GM19193 (cell line): Measurements from ENCODE around the gene PTPN6.

Experiments used
- POLR2A ChIP-seq: IDR thresholded peaks from 4 replicates; pipeline ENCODE4 v1.6.1; 2011; ENCODE audit not compliant: insufficient read depth, insufficient read length; ENCODE audit errors: extremely low read depth

Gene PTPN6

GRCh38 chr12:6963791-6964413 is 12.7 kb downstream of the PTPN6 start:
- TF ChIP-seq POLR2A, result no peak

DNA sequence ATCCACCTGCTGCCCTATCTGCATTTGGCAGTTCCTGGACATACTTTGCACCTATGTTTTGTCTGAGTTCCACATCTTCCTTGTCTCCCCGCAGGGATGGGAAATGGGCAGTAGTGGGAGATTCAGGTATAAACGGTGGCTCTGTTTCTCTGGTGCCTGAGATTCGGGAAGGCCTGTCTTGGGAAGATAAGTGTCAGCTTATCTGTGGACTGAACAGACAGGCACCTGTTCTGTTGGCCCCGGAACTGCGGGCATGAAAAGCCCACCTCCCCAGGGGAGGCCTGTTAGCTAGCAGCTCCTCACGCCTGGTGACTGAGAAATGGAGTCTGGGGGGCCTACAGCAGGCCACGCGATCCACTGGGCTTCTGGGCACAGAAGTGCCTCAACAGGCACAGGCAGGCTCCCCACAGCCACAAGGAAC is 13.5 kb downstream of the PTPN6 start:
- TF ChIP-seq POLR2A, result no peak

- peak; percentile 36 for TF ChIP-seq POLR2A
Observed at GRCh38 chr12:6965026-6965661, 14.0 kb downstream of the PTPN6 start.

DNA sequence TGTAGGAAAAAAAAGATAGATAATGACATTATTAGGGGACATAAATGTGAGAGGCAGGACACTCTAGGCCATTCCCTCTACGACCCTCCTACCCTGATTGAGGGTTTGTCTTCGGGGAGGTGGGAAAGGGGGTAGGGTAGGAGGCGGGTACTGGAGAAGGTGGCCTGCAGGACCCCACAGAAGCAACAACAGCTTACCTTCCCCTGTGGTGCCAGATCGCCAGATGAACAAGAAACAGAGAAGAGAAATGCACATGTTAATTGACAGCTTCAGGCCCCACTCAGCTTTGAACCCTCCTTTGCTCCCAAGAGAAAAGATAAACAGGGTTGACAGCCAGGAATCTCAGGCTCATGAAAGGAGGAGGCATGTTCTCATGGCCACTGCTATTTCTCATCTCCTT is 14.6 kb downstream of the PTPN6 start:
- no peak for TF ChIP-seq POLR2A

- no peak for TF ChIP-seq POLR2A
Observed at GRCh38 chr12:6966351-6966750, 15.2 kb downstream of the PTPN6 start.

GRCh38 chr12:6967651-6968100 is 16.5 kb downstream of the PTPN6 start:
- no peak for TF ChIP-seq POLR2A

- no peak for TF ChIP-seq POLR2A
Observed at GRCh38 chr12:6968426-6968825, 17.3 kb downstream of the PTPN6 start.

DNA sequence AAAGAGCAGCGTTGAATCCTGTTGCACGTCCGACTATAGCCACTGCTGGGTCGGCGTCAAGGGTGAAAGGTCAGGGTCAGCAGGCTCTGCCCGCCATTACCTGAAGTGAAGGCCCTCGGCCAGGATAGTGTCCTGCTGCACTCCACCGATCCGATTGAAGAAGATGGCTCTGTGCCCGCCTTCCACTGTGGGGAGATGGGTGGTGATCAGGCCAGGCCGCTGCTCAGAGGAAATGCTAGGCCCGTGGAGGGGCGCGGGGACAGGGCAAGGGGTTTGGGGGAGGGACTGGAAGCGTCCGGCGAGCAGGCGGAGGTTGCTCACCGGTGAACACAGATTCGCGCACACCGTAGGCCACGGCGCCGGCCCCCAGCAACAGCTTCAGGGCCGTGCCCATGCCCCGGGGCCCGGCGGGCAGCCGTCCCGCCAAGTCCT is 19.0 kb downstream of the PTPN6 start:
- TF ChIP-seq POLR2A, result no peak

GRCh38 chr12:6974180-6974579 is 23.0 kb downstream of the PTPN6 start:
- no peak for TF ChIP-seq POLR2A

DNA sequence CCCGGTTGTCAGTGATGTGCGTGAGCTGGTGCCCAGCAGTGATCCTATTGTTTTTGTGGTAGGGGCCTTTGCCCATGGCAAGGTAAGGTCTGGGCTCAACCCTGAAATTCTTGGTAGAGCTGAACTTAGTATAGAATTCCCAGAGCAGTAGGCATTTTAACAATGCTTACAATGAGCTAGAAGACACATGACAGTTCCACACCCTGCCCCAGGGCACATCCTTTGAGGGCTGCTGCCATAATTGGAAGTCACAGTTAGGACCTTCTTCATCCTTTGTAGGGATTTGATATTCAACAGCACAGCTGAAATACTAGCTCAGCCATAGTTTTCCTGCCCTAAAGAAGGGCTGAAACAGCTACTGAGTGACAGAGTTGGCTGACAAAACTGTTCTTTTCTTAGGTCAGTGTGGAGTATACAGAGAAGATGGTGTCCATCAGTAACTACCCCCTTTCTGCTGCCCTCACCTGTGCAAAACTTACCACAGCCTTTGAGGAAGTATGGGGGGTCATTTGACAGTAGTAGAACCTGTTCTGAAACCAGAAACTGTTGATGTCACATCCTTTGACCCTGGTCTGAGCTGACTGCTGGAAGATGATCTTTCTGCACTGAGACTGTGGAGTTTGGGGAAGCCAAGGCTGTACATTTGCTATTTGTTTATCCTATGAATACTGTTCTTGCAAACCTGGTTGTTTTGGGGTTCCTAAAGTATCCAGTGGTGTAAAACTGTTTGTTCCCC is 24.3 kb downstream of the PTPN6 start:
- no peak for TF ChIP-seq POLR2A

GRCh38 chr12:6977653-6978052 is 26.5 kb downstream of the PTPN6 start:
- no peak for TF ChIP-seq POLR2A

- no peak for TF ChIP-seq POLR2A
Observed at GRCh38 chr12:6978188-6978587, 27.0 kb downstream of the PTPN6 start.

DNA sequence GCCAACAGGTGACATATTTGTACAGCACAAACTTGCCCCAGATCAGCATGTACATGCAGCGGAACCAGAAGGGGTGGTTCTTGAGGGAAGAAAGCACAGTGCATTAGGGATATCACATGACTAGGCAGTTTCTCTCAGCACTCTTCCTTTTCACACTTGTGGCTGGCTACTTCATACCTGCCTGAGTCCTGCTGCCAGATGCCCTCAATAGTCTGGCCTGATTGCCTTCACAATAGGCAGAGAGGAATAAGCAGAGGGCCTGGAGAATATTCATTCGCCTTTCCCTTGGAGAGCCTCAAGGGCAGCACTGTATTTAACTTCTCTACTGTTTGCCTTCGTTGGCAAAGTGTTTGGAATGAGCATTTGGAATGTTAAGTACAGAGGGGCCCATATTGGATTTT is 27.5 kb downstream of the PTPN6 start:
- TF ChIP-seq POLR2A, result no peak

GRCh38 chr12:6979021-6979420 is 27.9 kb downstream of the PTPN6 start:
- no peak for TF ChIP-seq POLR2A

- no peak for TF ChIP-seq POLR2A
Observed at GRCh38 chr12:6979453-6979852, 28.3 kb downstream of the PTPN6 start.

DNA sequence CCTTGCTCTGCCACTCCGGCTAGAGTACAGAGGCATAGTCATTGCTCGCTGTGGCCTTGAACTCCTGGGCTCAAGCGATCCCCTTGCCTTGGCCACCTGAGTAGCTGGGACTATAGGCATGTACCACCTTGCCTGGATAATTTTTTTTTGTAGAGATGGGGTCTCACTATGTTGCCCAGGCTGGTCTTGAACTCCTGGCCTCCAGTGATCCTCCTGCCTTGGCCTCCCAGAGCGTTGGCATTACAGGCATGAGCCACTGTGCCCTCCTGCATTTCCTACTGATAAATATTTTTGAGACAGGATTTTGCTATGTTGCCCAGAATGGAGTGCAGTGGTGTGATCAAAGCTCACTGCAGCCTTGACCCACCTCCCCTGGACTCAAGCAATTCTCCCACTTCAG is 28.9 kb downstream of the PTPN6 start:
- TF ChIP-seq POLR2A, result no peak

- no peak for TF ChIP-seq POLR2A
Observed at GRCh38 chr12:6980740-6981139, 29.6 kb downstream of the PTPN6 start.
